Raji (cell line): Measurements from ENCODE around the gene TBL1X.

ENCODE experiments used
- POLR2A ChIP-seq: IDR thresholded peaks from 2 replicates; pipeline ENCODE4 v1.6.1; 2011; ENCODE audit warnings: low read depth, low read length, control low read depth; ENCODE audit not compliant: insufficient read depth

The TBL1X gene

GRCh38 chrX:9515489-9515888, 50.6 kb downstream of the TBL1X start:
- no peak for TF ChIP-seq POLR2A

DNA sequence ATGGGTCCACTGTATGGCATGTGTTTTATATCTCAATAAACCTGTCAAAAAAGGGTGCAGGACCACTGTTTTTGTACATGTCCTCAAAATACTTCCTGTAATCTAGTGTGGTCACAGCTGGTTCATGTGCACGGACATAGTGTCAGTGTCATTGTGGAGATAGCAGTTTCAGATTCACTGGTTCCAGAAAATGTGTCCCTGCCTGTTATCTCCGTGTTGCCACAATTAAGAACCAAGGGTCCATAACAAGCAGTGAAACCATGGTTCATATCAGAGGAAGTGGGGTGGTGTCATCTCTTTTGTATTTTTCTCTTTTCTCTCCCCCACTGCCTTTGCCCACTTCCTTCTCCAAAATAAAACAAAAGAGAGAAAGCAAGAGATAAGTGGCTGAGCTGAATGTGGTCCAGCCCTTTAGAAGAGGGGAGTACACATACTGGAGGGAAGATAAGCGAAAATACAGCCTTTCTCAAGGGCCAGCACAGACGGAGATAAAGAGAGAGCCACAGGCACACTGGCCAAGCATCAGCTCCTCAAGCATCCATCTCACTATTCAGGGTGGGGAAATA, 51.2 kb downstream of the TBL1X start:
- TF ChIP-seq POLR2A = no peak

GRCh38 chrX:9516635-9517034, 51.8 kb downstream of the TBL1X start:
- no peak for TF ChIP-seq POLR2A

DNA sequence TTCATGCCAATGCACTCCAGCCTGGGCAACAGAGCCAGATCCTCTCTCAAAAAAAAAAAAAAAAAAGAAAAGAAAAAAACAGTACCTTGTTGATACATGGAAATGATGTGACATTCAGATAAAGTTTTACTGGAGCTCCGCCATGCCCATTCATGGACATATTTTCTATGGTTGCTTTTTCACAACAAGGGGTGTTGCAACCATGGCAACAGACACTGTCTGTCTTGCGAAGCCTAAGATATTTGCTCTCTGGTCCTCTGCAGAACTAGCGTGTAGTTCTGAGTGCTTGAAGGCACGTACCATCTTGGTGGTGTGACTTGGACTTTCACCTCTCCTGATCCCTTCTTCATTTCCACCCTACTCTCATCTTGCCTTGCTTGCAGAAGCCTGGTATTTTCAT, 53.2 kb downstream of the TBL1X start:
- TF ChIP-seq POLR2A = no peak

- TF ChIP-seq POLR2A = no peak
Observed at GRCh38 chrX:9518889-9519288, 54.0 kb downstream of the TBL1X start.

- TF ChIP-seq POLR2A = no peak
Observed at GRCh38 chrX:9519546-9520216, 54.8 kb downstream of the TBL1X start.

DNA sequence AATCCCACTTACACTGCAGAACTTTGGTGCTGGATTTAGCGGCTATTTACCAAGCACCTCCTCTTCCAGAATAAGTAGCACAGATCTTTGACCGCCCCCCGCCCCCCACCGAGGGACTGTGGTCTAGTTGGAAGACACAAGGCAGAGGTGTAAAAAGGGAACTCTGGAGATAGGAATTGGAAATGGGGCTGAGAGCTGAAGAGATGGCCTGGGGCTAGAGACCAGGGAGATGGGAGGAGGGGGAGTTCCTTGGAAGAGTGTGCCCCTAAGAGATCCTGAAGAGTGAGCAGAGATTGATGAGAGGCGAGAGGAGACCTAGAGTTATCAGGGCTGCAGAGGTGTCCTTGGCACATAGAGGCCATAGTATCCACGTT, 55.3 kb downstream of the TBL1X start:
- TF ChIP-seq POLR2A = no peak

- TF ChIP-seq POLR2A = no peak
Observed at GRCh38 chrX:9522378-9523155, 57.7 kb downstream of the TBL1X start.

- no peak for TF ChIP-seq POLR2A
Observed at GRCh38 chrX:9525511-9526248, 60.8 kb downstream of the TBL1X start.

DNA sequence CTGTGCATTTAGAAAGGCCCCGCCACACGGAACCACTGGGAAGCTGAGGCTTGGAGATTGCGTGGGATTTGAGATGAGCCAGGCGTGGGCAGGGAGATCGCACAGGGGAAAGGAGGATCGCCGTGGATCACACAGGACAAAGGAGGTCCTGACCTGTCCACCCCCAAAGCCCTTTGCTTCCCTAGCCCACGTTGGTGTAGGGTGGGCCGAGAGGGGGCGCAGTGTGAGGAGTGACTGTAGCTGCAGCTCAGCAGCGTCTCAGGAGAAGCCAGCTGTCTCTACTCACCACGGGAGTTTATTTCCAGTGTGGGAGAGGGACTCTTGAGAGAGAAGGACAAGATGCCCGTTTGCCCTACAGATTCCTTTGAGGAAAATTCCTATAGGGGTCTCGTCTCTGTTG, 62.1 kb downstream of the TBL1X start:
- TF ChIP-seq POLR2A = no peak

DNA sequence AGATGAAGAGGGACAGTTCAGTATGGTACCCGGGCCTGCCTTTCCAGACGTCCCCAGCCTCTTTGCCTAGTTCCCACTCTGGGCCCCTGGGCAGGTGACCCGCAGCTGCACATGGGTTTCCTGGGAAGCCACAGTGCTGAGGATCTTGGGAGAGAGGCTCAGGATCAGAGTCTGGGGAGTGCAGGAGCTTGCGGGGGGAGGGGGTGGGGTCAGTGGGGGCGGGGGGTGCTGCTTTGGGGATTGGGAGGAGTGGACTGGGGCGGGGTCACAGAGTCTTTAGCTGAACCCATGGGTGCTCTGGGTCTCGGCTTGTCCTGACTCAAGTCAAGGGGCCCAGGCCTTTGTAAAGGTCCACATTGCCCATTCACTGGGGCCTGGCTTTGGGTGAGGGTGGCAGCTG, 63.6 kb downstream of the TBL1X start:
- TF ChIP-seq POLR2A = no peak

- TF ChIP-seq POLR2A = no peak
Observed at GRCh38 chrX:9529223-9529622, 64.4 kb downstream of the TBL1X start.

DNA sequence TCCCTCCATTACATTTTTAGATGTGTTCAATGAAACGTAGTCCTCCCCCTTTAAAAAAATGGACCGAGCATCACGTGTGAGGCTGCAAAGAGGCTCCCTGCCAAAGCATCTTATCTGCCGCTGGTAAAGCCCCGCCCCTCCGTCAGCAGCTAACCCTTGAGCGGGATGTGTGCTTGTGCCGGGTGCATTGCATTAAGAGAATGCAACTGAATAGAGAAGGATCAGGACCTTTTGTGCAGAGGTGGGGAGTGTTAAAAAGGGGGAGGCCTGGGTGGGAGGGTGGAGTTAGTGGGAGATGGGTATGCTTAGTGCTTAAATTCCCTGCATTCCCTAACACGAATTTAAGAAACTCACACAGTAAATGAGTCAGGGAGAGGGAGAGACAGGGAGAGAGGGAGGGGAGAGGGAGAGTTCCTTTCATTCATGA, 66.0 kb downstream of the TBL1X start:
- no peak for TF ChIP-seq POLR2A

DNA sequence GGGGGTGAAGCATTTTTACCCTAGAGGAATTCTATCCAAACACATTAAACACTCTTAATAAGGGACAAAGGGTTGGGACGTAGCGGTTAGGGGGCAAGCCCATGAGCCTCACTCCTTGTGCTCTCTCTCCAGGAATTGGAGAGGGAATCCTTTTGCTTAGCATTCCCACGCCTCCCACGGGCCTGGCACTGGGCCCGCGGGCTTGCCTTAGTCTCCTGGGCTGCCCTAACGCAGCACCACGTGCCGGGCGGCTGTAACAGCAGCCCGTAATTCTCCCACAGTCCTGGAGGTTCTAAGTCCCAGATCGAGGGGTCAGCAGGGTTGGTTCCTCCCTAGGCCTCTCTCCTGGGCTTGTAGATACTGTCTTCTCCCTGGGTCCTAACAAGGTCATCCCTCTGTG, 67.5 kb downstream of the TBL1X start:
- TF ChIP-seq POLR2A = no peak

GRCh38 chrX:9533611-9534010, 68.8 kb downstream of the TBL1X start:
- no peak for TF ChIP-seq POLR2A

- TF ChIP-seq POLR2A = no peak
Observed at GRCh38 chrX:9534686-9535085, 69.8 kb downstream of the TBL1X start.

- no peak for TF ChIP-seq POLR2A
Observed at GRCh38 chrX:9535101-9535500, 70.2 kb downstream of the TBL1X start.
